WTC11 (cell line): ENCODE data around the gene HRH4.

Source experiments
- EMX1 ChIP-seq: fragments of 250-450 bp; sonication (Bioruptor Pico); IDR thresholded peaks from 2 replicates; pipeline ENCODE4 v1.8.0; 2021; ENCODE audit warnings: mild to moderate bottlenecking
- NFYB ChIP-seq: sonication (generic); formaldehyde crosslinking; conservative IDR thresholded peaks from 2 replicates; pipeline ENCODE4 v1.8.0; 2022; ENCODE audit warnings: low read depth, missing genetic modification reagents
- NR3C1 ChIP-seq: sonication (generic); formaldehyde crosslinking; conservative IDR thresholded peaks from 2 replicates; pipeline ENCODE4 v1.8.1; 2023; ENCODE audit warnings: low read depth, mild to moderate bottlenecking, missing genetic modification reagents
- SMAD3 ChIP-seq: sonication (generic); formaldehyde crosslinking; IDR thresholded peaks from 2 replicates; pipeline ENCODE4 v1.8.0; 2022; ENCODE audit warnings: missing genetic modification reagents, mild to moderate bottlenecking, borderline replicate concordance
- TCF7 ChIP-seq: sonication (generic); formaldehyde crosslinking; IDR thresholded peaks from 2 replicates; pipeline ENCODE4 v1.8.0; 2022; ENCODE audit warnings: mild to moderate bottlenecking, low read depth, missing genetic modification reagents, moderate library complexity
- TP53 ChIP-seq: sonication (generic); formaldehyde crosslinking; IDR thresholded peaks from 2 replicates; pipeline ENCODE4 v1.8.1; 2023; ENCODE audit warnings: mild to moderate bottlenecking, missing genetic modification reagents
- ZNF263 ChIP-seq: sonication (generic); formaldehyde crosslinking; IDR thresholded peaks from 2 replicates; pipeline ENCODE4 v1.8.1; 2022; ENCODE audit warnings: low read depth, mild to moderate bottlenecking, moderate library complexity, missing genetic modification reagents
- ZNF416 ChIP-seq: fragments of 250-450 bp; sonication (Bioruptor Pico); IDR thresholded peaks from 2 replicates; pipeline ENCODE4 v1.9.0; 2021; ENCODE audit warnings: mild to moderate bottlenecking, inconsistent platforms
- TF ChIP-seq, protein P1 (sequence below): sonication (generic); formaldehyde crosslinking; IDR thresholded peaks from 2 replicates; pipeline ENCODE4 v1.8.1; 2022; ENCODE audit warnings: low read depth, missing genetic modification reagents, borderline replicate concordance
- TF ChIP-seq, protein P2 (sequence below): fragments of 200-600 bp; IDR thresholded peaks from 2 replicates; pipeline ENCODE4 v1.8.0; 2022; ENCODE audit warnings: antibody characterized with exemption
- TF ChIP-seq, protein P3 (sequence below): sonication (generic); formaldehyde crosslinking; IDR thresholded peaks from 2 replicates; pipeline ENCODE4 v1.8.1; 2022; ENCODE audit warnings: low read depth, mild to moderate bottlenecking, moderate library complexity, missing genetic modification reagents, borderline replicate concordance
- TF ChIP-seq, protein P4 (sequence below): sonication (generic); formaldehyde crosslinking; IDR thresholded peaks from 2 replicates; pipeline ENCODE4 v1.8.1; 2023; ENCODE audit warnings: mild to moderate bottlenecking, missing genetic modification reagents, moderate library complexity
- TF ChIP-seq, protein P5 (sequence below): sonication (generic); formaldehyde crosslinking; IDR thresholded peaks from 2 replicates; pipeline ENCODE4 v1.8.0; 2022; ENCODE audit warnings: mild to moderate bottlenecking, missing genetic modification reagents
- TF ChIP-seq, protein P6 (sequence below): sonication (generic); formaldehyde crosslinking; IDR thresholded peaks from 2 replicates; pipeline ENCODE4 v1.8.0; 2023; ENCODE audit warnings: missing genetic modification reagents

DNA sequence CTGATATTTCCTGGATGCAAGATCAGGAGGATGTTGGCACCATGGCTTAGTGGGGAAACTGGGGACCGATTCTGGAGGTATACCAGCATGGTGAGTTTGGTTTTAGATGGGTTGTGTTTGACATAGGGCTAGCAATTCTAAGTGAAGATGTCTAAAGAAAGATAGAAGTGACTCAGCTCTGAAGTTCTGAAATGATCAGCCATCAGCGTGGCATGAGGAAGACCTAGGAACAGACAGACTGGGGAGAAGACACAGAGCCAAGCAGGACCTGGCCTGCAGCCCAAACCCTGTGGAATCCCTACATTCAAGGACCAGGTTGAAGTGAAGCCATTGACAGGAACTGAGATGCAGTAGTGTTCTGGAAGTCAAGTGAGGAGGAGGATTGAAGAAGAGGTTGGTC, 39.8 kb downstream of the HRH4 start:
- TF ChIP-seq TCF7 (CRISPR knock-in tag) (no peak), ZNF416 (no peak), NR3C1 (no peak), EMX1 (CRISPR knock-in tag) (no peak), ZNF263 (no peak), SMAD3 (CRISPR knock-in tag) (no peak), NFYB (CRISPR knock-in tag) (no peak), TP53 (no peak)
- TF ChIP-seq, protein P1, sequence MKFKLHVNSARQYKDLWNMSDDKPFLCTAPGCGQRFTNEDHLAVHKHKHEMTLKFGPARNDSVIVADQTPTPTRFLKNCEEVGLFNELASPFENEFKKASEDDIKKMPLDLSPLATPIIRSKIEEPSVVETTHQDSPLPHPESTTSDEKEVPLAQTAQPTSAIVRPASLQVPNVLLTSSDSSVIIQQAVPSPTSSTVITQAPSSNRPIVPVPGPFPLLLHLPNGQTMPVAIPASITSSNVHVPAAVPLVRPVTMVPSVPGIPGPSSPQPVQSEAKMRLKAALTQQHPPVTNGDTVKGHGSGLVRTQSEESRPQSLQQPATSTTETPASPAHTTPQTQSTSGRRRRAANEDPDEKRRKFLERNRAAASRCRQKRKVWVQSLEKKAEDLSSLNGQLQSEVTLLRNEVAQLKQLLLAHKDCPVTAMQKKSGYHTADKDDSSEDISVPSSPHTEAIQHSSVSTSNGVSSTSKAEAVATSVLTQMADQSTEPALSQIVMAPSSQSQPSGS (CRISPR knock-in tag), result no peak
- TF ChIP-seq, protein P2, sequence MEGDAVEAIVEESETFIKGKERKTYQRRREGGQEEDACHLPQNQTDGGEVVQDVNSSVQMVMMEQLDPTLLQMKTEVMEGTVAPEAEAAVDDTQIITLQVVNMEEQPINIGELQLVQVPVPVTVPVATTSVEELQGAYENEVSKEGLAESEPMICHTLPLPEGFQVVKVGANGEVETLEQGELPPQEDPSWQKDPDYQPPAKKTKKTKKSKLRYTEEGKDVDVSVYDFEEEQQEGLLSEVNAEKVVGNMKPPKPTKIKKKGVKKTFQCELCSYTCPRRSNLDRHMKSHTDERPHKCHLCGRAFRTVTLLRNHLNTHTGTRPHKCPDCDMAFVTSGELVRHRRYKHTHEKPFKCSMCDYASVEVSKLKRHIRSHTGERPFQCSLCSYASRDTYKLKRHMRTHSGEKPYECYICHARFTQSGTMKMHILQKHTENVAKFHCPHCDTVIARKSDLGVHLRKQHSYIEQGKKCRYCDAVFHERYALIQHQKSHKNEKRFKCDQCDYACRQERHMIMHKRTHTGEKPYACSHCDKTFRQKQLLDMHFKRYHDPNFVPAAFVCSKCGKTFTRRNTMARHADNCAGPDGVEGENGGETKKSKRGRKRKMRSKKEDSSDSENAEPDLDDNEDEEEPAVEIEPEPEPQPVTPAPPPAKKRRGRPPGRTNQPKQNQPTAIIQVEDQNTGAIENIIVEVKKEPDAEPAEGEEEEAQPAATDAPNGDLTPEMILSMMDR, result no peak
- TF ChIP-seq, protein P3, sequence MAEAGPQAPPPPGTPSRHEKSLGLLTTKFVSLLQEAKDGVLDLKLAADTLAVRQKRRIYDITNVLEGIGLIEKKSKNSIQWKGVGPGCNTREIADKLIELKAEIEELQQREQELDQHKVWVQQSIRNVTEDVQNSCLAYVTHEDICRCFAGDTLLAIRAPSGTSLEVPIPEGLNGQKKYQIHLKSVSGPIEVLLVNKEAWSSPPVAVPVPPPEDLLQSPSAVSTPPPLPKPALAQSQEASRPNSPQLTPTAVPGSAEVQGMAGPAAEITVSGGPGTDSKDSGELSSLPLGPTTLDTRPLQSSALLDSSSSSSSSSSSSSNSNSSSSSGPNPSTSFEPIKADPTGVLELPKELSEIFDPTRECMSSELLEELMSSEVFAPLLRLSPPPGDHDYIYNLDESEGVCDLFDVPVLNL (CRISPR knock-in tag), result no peak
- TF ChIP-seq, protein P4, sequence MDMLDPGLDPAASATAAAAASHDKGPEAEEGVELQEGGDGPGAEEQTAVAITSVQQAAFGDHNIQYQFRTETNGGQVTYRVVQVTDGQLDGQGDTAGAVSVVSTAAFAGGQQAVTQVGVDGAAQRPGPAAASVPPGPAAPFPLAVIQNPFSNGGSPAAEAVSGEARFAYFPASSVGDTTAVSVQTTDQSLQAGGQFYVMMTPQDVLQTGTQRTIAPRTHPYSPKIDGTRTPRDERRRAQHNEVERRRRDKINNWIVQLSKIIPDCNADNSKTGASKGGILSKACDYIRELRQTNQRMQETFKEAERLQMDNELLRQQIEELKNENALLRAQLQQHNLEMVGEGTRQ (CRISPR knock-in tag), result no peak
- TF ChIP-seq, protein P5, sequence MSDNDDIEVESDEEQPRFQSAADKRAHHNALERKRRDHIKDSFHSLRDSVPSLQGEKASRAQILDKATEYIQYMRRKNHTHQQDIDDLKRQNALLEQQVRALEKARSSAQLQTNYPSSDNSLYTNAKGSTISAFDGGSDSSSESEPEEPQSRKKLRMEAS (CRISPR knock-in tag), result no peak
- TF ChIP-seq, protein P6, sequence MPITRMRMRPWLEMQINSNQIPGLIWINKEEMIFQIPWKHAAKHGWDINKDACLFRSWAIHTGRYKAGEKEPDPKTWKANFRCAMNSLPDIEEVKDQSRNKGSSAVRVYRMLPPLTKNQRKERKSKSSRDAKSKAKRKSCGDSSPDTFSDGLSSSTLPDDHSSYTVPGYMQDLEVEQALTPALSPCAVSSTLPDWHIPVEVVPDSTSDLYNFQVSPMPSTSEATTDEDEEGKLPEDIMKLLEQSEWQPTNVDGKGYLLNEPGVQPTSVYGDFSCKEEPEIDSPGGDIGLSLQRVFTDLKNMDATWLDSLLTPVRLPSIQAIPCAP (CRISPR knock-in tag), result no peak
